A549 (cell line): ENCODE data around the gene PPM1M. TPM values are rescaled to one million over a fixed set of nuclear protein-coding genes. Genes with fewer than 3 reads are reported as not detected.
A peak's percentile ranks its signal among the peaks of the same experiment; 100 is the strongest.

Source experiments
- ATAC-seq, 2 experiments: fragments of 200-7000 bp in 1 of 2; fragments of >200 bp in 1 of 2; cut with Nextera tagmentation in 1 of 2; cut with Tn5 transposase in 1 of 2; 3 replicates each; pipeline versions ENCODE4 v1.8.0 to v1.9.1; 2018 to 2020; ENCODE audit warnings: mild to moderate bottlenecking in 1 of 2, moderate library complexity in 1 of 2
- CTCF ChIA-PET: fragments of 300-600 bp; sonication (Branson Sonifier 250); formaldehyde crosslinking; extraction: SDS; loops from one replicate; lab custom pipeline; 2021; ENCODE audit warnings: antibody characterized with exemption, inconsistent platforms; lab: Yijun Ruan, JAX
- POLR2A ChIA-PET: fragments of 350-600 bp; formaldehyde crosslinking; extraction: SDS; loops from one replicate; lab custom pipeline; 2021; ENCODE audit warnings: antibody characterized with exemption, inconsistent platforms; lab: Yijun Ruan, JAX
- DNase-seq, 2 experiments: peaks; one replicate each; pipeline versions ENCODE4 v3.0.0 to v3.0.0-alpha.2; 2011 to 2016; ENCODE audit warnings: low read depth in 1 of 2, low spot score in 1 of 2
- FAIRE-seq: peaks from 2 replicates; lab custom pipeline; 2011; peaks lifted over from hg19 to GRCh38; lab: Jason Lieb, UNC
- H3K27ac ChIP-seq, 2 experiments: fragments of >200 bp; sonication (Bioruptor Twin); formaldehyde crosslinking; 3 replicates each; pipeline ENCODE4 v1.5.1; 2016 to 2017
- H3K4me1 ChIP-seq: fragments of >200 bp; sonication (Bioruptor Twin); formaldehyde crosslinking; 3 replicates; pipeline ENCODE4 v1.6.1; 2016
- H3K4me2 ChIP-seq: fragments of >200 bp; sonication (Bioruptor Twin); formaldehyde crosslinking; 3 replicates; pipeline ENCODE4 v1.6.1; 2016
- H3K4me3 ChIP-seq: fragments of >200 bp; sonication (Bioruptor Twin); formaldehyde crosslinking; 3 replicates; pipeline ENCODE4 v1.5.1; 2016
- H3K9me3 ChIP-seq: fragments of >200 bp; sonication (Bioruptor Twin); formaldehyde crosslinking; 3 replicates; pipeline ENCODE4 v1.6.1; 2016
- BCL3 ChIP-seq: fragments of >200 bp; sonication (Bioruptor Twin); formaldehyde crosslinking; IDR thresholded peaks from 3 replicates; pipeline ENCODE4 v1.6.1; 2016
- BHLHE40 ChIP-seq: IDR thresholded peaks from 2 replicates; pipeline ENCODE4 v1.6.1; 2012; ENCODE audit warnings: low read depth, low read length, inconsistent platforms
- CEBPB ChIP-seq, 2 experiments: fragments of >200 bp in 1 of 2; sonication (Bioruptor Twin) in 1 of 2; formaldehyde crosslinking in 1 of 2; IDR thresholded peaks; 2 replicates each; pipeline ENCODE4 v1.6.1; 2012 to 2016
- CHD2 ChIP-seq: fragments of 150-350 bp; IDR thresholded peaks from 2 replicates; pipeline ENCODE4 v1.6.1; 2014; ENCODE audit warnings: low read length; ENCODE audit not compliant: partially characterized antibody
- CHD4 ChIP-seq: fragments of 200-600 bp; sonication (generic); IDR thresholded peaks from 2 replicates; pipeline ENCODE4 v1.6.1; 2016; ENCODE audit warnings: antibody characterized with exemption, mild to moderate bottlenecking, borderline replicate concordance
- CTCF ChIP-seq: fragments of >200 bp; sonication (Bioruptor Twin); formaldehyde crosslinking; IDR thresholded peaks from 3 replicates; pipeline ENCODE4 v1.5.1; 2016
- E2F6 ChIP-seq: IDR thresholded peaks from 2 replicates; pipeline ENCODE4 v1.6.1; 2012; ENCODE audit warnings: low read depth, borderline replicate concordance
- FOSL2 ChIP-seq, 2 experiments: fragments of 450-650 bp in 1 of 2; fragments of >200 bp in 1 of 2; sonication (Bioruptor Twin) in 1 of 2; formaldehyde crosslinking; IDR thresholded peaks; 2 replicates each; pipeline versions ENCODE4 v1.5.0 to v1.6.1; 2016 to 2020; ENCODE audit warnings: mild to moderate bottlenecking in 1 of 2, moderate library complexity in 1 of 2
- HES2 ChIP-seq: fragments of >200 bp; sonication (Bioruptor Twin); formaldehyde crosslinking; IDR thresholded peaks from 2 replicates; pipeline ENCODE4 v1.6.1; 2016
- HMGXB4 ChIP-seq: fragments of 250-450 bp; sonication (Bioruptor Pico); IDR thresholded peaks from 2 replicates; pipeline ENCODE4 v1.5.0; 2021; ENCODE audit warnings: mild to moderate bottlenecking, moderate library complexity, borderline replicate concordance
- HOXA7 ChIP-seq: fragments of 250-450 bp; sonication (Bioruptor Pico); IDR thresholded peaks from 2 replicates; pipeline ENCODE4 v1.5.0; 2020; ENCODE audit warnings: mild to moderate bottlenecking, moderate library complexity
- HOXB5 ChIP-seq: fragments of 250-450 bp; sonication (Bioruptor Pico); IDR thresholded peaks from 2 replicates; pipeline ENCODE4 v1.5.0; 2020; ENCODE audit warnings: mild to moderate bottlenecking, moderate library complexity
- MAFK ChIP-seq: fragments of 450-650 bp; IDR thresholded peaks from 2 replicates; pipeline ENCODE4 v1.6.1; 2014; ENCODE audit not compliant: partially characterized antibody
- MAX ChIP-seq: IDR thresholded peaks from 2 replicates; pipeline ENCODE4 v1.6.1; 2012
- MYC ChIP-seq: IDR thresholded peaks from 2 replicates; pipeline ENCODE4 v1.6.1; 2012; ENCODE audit warnings: mild to moderate bottlenecking, inconsistent platforms, low read length, improper control_type of control experiment, borderline replicate concordance
- POLR2A ChIP-seq: IDR thresholded peaks from 2 replicates; pipeline ENCODE4 v1.6.1; 2012; ENCODE audit warnings: mild to moderate bottlenecking, low read length
- RAD21 ChIP-seq, 2 experiments: fragments of >200 bp in 1 of 2; sonication (Bioruptor Twin) in 1 of 2; formaldehyde crosslinking in 1 of 2; IDR thresholded peaks in 1 of 2; conservative IDR thresholded peaks in 1 of 2; 2 replicates in 1 of 2; 3 replicates in 1 of 2; pipeline ENCODE4 v1.6.1; 2012 to 2018; ENCODE audit warnings: inconsistent platforms in 1 of 2
- RFX5 ChIP-seq: fragments of 450-650 bp; IDR thresholded peaks from 2 replicates; pipeline ENCODE4 v1.7.1; 2014; ENCODE audit warnings: antibody characterized with exemption, mild to moderate bottlenecking, moderate library complexity
- RNF2 ChIP-seq: fragments of 200-600 bp; sonication (generic); IDR thresholded peaks from 2 replicates; pipeline ENCODE4 v1.6.1; 2016; ENCODE audit warnings: low read depth, mild to moderate bottlenecking, antibody characterized with exemption, moderate library complexity, borderline replicate concordance
- SMC3 ChIP-seq: fragments of >200 bp; sonication (Bioruptor Twin); formaldehyde crosslinking; IDR thresholded peaks from 3 replicates; pipeline ENCODE4 v1.6.1; 2018; ENCODE audit warnings: inconsistent platforms
- SREBF2 ChIP-seq: fragments of 450-650 bp; IDR thresholded peaks from 2 replicates; pipeline ENCODE4 v1.6.1; 2014; ENCODE audit warnings: mild to moderate bottlenecking, moderate library complexity
- TFCP2L1 ChIP-seq: fragments of 250-450 bp; sonication (Bioruptor Pico); IDR thresholded peaks from 2 replicates; pipeline ENCODE4 v1.5.0; 2021; ENCODE audit warnings: mild to moderate bottlenecking
- ZC3H11A ChIP-seq: fragments of 450-650 bp; IDR thresholded peaks from 2 replicates; pipeline ENCODE4 v1.6.1; 2014; ENCODE audit warnings: antibody characterized with exemption, mild to moderate bottlenecking
- ZSCAN20 ChIP-seq: fragments of 250-450 bp; sonication (Bioruptor Pico); IDR thresholded peaks from 2 replicates; pipeline ENCODE4 v1.8.0; 2022; ENCODE audit warnings: mild to moderate bottlenecking, moderate library complexity
- WGBS: methylation state at CpG from one replicate; pipeline ENCODE4 v1.1.6; 2017; ENCODE audit errors: missing lambda C conversion rate; 5-methylcytosine and 5-hydroxymethylcytosine counted together
- polyA plus RNA-seq, 4 experiments: library from polyadenylated mRNA; depleted of rRNA in 3 of 4; stranded (reverse); fragments of >200 nt; fragmentation: RNase III in 1 of 4; extraction: RNeasy Plus Mini Kit Qiagen cat#74134 plus additional on column Dnase treatment in 1 of 4; gene quantifications; 2 replicates in 3 of 4; 3 replicates in 1 of 4; pipeline ENCODE4 v1.2.3, GENCODE V29; 2011 to 2017

Gene PPM1M
- polyA plus RNA-seq, 2 of the 4 experiments (the other 2 are of a cell fraction): 5.9 to 6.3 TPM

GRCh38 chr3:52210550-52211046, 35.0 kb upstream of the PPM1M start:
- Histone ChIP-seq H3K27ac (peak overlapping the region; percentile 42 to 68; a peak in 3 of 6 replicates), H3K4me1 (peaks cover 13% of the 10 kb centered on the region), H3K4me3 (no peak overlapping the region), H3K9me3 (no peaks in the 10 kb centered on the region), H3K4me2 (peak overlapping the region; percentile 25; the same call in 2 of the 3 replicates)
- ChIA-PET POLR2A (no interaction called here), CTCF (interaction anchor here (1.1 to 13.3 kb wide), 3 partner anchors 10 to 129 kb away, joined by 5 to 119 read pairs (median 17); partner anchors contain the start of gene TLR9)
- DNase-seq (peak in 1 of 2 experiments; percentile 25), FAIRE-seq (no peak), ATAC-seq (no peak)
- TF ChIP-seq HES2 (0 out of 2 replicates have a peak, but pooled peaks have one; percentile 69), ZSCAN20 (CRISPR knock-in tag) (no peak), CEBPB (IDR thresholded peaks at IDR 0.05) (peak; percentile 80 to 86), BCL3 (no peak)
- whole genome bisulfite sequencing: 68% methylated on average over 6 of the region's 6 CpGs

GRCh38 chr3:52211268-52211891, 34.2 kb upstream of the PPM1M start:
- CTCF ChIA-PET: interaction anchor here (1.1 to 13.3 kb wide), 2 partner anchors 10 to 128 kb away, joined by 5 to 119 read pairs; partner anchors contain the start of gene TLR9
- WGBS: 100% methylated on average over 9 of the region's 18 CpGs
- H3K4me1 ChIP-seq: peaks cover 13% of the 10 kb centered on the region
- no peaks in the 10 kb centered on the region for H3K9me3 ChIP-seq
- FAIRE-seq (no peak), ATAC-seq (no peak), DNase-seq (no peak)
- POLR2A ChIA-PET: no interaction called here
- no peak overlapping the region for H3K4me2 ChIP-seq
- TF ChIP-seq CTCF (no peak), MYC (no peak), ZC3H11A (no peak), TFCP2L1 (no peak), MAFK (no peak), E2F6 (no peak), BHLHE40 (no peak), CHD4 (no peak), POLR2A (no peak), BCL3 (no peak), HOXA7 (CRISPR knock-in tag) (no peak), RAD21 (conservative IDR thresholded peaks at IDR 0.05 in 1 of 2, IDR thresholded peaks at IDR 0.05 in 1 of 2) (no peak), MAX (no peak)
- H3K27ac ChIP-seq: no peak overlapping the region
- H3K4me3 ChIP-seq: no peak overlapping the region

GRCh38 chr3:52213005-52213404, 32.6 kb upstream of the PPM1M start:
- Histone ChIP-seq H3K9me3 (no peaks in the 10 kb centered on the region), H3K4me2 (no peak overlapping the region), H3K4me3 (no peak overlapping the region), H3K27ac (no peak overlapping the region), H3K4me1 (peaks cover 21% of the 10 kb centered on the region)
- TF ChIP-seq HES2 (no peak), SMC3 (no peak), RNF2 (no peak), FOSL2 (IDR thresholded peaks at IDR 0.05) (no peak), FOSL2 (CRISPR knock-in tag; IDR thresholded peaks at IDR 0.05) (no peak), ZSCAN20 (CRISPR knock-in tag) (no peak), HMGXB4 (CRISPR knock-in tag) (no peak), MYC (no peak), RFX5 (no peak), CHD2 (no peak), CHD4 (no peak), CEBPB (IDR thresholded peaks at IDR 0.05) (no peak), SREBF2 (no peak), HOXB5 (CRISPR knock-in tag) (no peak)
- CTCF ChIA-PET: interaction anchor here (1.5 to 13.3 kb wide), 2 partner anchors 8 to 126 kb away, joined by 5 to 119 read pairs; partner anchors contain the start of gene TLR9
- DNase-seq (no peak), FAIRE-seq (no peak), ATAC-seq (no peak)
- WGBS: 79% methylated on average over 8 of the region's 8 CpGs
- POLR2A ChIA-PET: no interaction called here
